Loucy (cell line): Measurements from ENCODE around the gene TBC1D22A.

Experiments used
- EZH2phosphoT487 ChIP-seq: fragments of 200-600 bp; IDR thresholded peaks from 2 replicates; pipeline ENCODE4 v1.6.1; 2018; ENCODE audit warnings: antibody characterized with exemption, mild to moderate bottlenecking, moderate library complexity, borderline replicate concordance
- TF ChIP-seq, protein P1 (sequence below): fragments of 200-600 bp; sonication (generic); conservative IDR thresholded peaks from 2 replicates; pipeline ENCODE4 v1.5.1; 2014; ENCODE audit warnings: mild to moderate bottlenecking, antibody characterized with exemption, low read length

DNA sequence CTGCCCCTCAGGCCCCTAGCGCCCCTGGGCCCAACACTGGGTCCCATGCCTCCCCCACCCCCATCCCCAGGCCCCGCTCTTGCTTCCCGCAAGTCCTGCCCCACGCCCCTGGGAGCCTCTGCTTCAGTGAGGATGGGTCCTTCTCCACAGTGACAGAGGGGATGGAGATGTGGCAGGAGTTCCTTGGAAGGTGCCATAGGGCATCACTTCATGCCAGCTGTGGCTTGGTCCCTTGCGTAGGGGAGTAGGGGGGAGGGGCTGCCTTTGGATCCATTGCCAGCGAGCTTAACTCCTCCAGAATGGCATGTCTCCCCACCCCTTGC lies 9.5 kb upstream of the TBC1D22A start:
- TF ChIP-seq, protein P1, sequence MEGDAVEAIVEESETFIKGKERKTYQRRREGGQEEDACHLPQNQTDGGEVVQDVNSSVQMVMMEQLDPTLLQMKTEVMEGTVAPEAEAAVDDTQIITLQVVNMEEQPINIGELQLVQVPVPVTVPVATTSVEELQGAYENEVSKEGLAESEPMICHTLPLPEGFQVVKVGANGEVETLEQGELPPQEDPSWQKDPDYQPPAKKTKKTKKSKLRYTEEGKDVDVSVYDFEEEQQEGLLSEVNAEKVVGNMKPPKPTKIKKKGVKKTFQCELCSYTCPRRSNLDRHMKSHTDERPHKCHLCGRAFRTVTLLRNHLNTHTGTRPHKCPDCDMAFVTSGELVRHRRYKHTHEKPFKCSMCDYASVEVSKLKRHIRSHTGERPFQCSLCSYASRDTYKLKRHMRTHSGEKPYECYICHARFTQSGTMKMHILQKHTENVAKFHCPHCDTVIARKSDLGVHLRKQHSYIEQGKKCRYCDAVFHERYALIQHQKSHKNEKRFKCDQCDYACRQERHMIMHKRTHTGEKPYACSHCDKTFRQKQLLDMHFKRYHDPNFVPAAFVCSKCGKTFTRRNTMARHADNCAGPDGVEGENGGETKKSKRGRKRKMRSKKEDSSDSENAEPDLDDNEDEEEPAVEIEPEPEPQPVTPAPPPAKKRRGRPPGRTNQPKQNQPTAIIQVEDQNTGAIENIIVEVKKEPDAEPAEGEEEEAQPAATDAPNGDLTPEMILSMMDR = no peak
- no peak for TF ChIP-seq EZH2phosphoT487
